Activated naive CD8-positive, alpha-beta T cell treated with anti-CD3 and anti-CD28 coated beads for 36 hours (primary cell): ENCODE data around the gene MYH10. TPM values are rescaled to one million over a fixed set of nuclear protein-coding genes. Genes with fewer than 3 reads are reported as not detected.

Experiments
- DNase-seq: peaks from one replicate; pipeline ENCODE4 v3.0.0; 2021
- H3K27ac Mint-ChIP-seq: one replicate; pipeline ENCODE4 v1.8.0; 2022; ENCODE audit warnings: mild to moderate bottlenecking, moderate library complexity, mixed read lengths
- H3K27me3 Mint-ChIP-seq: one replicate; pipeline ENCODE4 v1.8.0; 2022; ENCODE audit warnings: mild to moderate bottlenecking, mixed read lengths
- H3K36me3 Mint-ChIP-seq: one replicate; pipeline ENCODE4 v1.8.0; 2021; ENCODE audit warnings: mild to moderate bottlenecking, mixed read lengths
- H3K4me1 Mint-ChIP-seq: one replicate; pipeline ENCODE4 v1.8.0; 2021; ENCODE audit warnings: mixed read lengths
- H3K4me3 Mint-ChIP-seq: one replicate; pipeline ENCODE4 v1.8.0; 2022; ENCODE audit warnings: mild to moderate bottlenecking, moderate library complexity, mixed read lengths
- H3K9me3 Mint-ChIP-seq: one replicate; pipeline ENCODE4 v1.8.0; 2022; ENCODE audit warnings: mixed read lengths
- total RNA-seq, 2 experiments: library from RNA; stranded (reverse); gene quantifications; one replicate each; pipeline ENCODE4 v1.2.3, GENCODE V29; 2021

Gene MYH10
- total RNA-seq, 2 experiments from 2014 or later, result 20.1 to 22.3 TPM

DNA sequence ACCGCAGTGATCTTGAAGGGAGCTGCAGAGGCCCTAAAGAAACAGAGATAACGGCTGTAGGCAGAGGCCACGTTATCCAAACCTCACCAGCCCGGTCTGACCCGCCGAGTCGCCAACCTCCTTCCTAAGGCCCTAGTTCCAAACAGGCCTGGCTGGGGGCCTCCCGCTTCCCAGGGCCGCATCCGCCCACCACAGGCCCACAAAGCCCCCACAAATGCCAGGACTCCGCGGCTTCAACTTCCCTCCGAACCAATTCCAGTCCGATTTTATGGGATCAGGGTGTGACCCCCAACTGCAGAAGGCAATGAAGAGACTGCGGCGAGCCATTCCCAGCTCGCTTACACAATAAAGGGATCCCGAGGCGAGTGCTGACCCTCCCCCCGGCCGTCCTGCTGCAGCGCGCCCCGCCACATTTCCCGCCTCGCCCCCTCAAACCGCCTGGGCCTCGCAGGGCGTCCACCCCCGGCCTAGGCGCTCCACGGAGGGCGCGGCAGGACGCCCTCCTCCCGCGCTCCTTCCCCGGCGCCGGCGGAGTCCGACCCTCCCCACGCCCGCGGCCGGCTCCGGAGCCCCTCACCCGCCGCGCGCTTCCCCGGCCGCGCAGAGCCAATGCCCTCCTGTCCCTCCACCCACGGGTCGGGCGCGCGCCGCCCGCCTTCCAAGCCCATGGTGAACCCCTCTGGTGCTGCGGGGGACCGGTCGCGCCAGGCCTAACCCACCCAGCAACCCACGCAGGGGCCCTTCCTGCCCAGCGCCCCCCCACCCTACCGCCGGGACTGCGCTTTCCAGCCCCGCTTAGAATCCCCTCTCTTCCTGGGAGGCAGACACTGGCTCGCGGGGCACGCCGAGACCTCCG is 926 bp downstream of the MYH10 start:
- Mint-ChIP-seq H3K9me3 (no peaks in the 10 kb centered on the region), H3K4me1 (peaks cover 9% of the 10 kb centered on the region), H3K36me3 (no peaks in the 10 kb centered on the region), H3K4me3 (peak overlapping the region; percentile 95), H3K27ac (no peak overlapping the region), H3K27me3 (peaks cover 67% of the 10 kb centered on the region)
- DNase-seq, result peak; percentile 38

DNA sequence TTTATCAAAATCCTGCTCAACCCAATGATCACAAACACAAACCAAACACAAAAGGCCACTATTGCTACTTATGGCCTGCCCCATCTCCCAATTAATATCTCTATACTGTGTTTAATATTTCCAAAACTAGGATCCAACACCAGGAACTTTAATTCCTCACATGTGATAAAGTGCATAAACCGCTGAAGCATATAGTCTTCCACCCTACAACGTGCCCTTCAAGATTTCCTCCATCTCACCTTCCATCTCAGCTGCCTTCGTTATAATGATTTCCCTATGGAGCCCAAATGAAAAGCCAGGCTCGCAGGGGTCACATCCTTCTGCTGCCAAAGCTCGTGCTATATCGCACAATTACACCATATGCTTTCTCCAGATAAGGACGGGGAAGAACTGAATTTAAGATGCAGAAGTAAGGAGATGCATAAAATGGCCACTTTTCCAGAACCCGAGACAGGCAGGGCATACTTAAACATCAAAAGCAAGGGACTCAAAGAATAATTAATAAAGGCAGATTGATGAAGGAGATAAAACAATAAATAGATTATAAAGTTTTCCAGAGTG is 1.8 kb downstream of the MYH10 start:
- peaks cover 9% of the 10 kb centered on the region for H3K4me1 Mint-ChIP-seq
- peaks cover 65% of the 10 kb centered on the region for H3K27me3 Mint-ChIP-seq
- H3K4me3 Mint-ChIP-seq, result peak overlapping the region; percentile 20
- no peaks in the 10 kb centered on the region for H3K9me3 Mint-ChIP-seq
- H3K36me3 Mint-ChIP-seq, result no peaks in the 10 kb centered on the region
- no peak for DNase-seq
- H3K27ac Mint-ChIP-seq, result no peak overlapping the region

DNA sequence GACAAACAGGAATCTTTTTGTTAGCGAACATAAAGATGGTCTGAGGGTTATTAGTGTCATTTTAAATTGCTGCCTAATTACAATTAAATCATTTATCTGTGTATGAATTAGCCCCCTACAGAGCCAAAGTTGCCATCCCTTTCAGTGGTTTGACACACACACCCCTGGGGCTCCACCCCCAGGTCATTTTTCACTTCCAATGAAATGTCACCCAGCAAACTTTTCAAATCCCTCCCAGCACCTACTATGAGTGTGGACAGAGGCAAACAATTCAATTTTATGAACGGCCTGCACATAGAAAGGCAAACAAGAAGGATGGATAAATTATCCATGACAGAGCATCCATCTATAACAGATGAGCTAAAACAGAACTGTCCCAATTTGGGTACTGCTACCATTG is 2.4 kb downstream of the MYH10 start:
- no peak overlapping the region for H3K4me3 Mint-ChIP-seq
- H3K36me3 Mint-ChIP-seq, result no peaks in the 10 kb centered on the region
- H3K4me1 Mint-ChIP-seq, result peaks cover 9% of the 10 kb centered on the region
- H3K27ac Mint-ChIP-seq, result no peak overlapping the region
- no peaks in the 10 kb centered on the region for H3K9me3 Mint-ChIP-seq
- no peak for DNase-seq
- peaks cover 61% of the 10 kb centered on the region for H3K27me3 Mint-ChIP-seq

DNA sequence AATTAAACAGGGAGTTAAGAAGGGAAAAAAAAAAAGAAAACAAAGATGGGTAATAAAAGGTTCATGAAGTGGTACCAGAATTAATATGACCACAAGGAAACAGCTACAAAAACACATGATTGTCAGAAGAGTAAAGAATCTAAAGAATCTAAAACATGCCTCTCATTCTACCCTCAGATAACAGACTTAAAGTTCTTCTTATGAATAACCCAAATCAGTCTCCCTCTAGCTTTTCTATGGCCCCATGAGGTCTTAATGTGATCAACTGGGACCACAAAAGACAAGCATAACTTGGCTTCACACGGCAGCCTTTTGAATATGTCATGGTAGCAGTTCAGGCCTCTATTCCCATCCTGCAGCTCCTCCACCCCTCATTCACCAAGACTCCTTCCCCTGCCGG is 6.9 kb downstream of the MYH10 start:
- DNase-seq, result no peak
- H3K27ac Mint-ChIP-seq, result no peak overlapping the region
- H3K36me3 Mint-ChIP-seq, result peaks cover 6% of the 10 kb centered on the region
- H3K9me3 Mint-ChIP-seq, result no peaks in the 10 kb centered on the region
- H3K4me1 Mint-ChIP-seq, result peaks cover 23% of the 10 kb centered on the region
- no peak overlapping the region for H3K4me3 Mint-ChIP-seq
- peaks cover 36% of the 10 kb centered on the region for H3K27me3 Mint-ChIP-seq

DNA sequence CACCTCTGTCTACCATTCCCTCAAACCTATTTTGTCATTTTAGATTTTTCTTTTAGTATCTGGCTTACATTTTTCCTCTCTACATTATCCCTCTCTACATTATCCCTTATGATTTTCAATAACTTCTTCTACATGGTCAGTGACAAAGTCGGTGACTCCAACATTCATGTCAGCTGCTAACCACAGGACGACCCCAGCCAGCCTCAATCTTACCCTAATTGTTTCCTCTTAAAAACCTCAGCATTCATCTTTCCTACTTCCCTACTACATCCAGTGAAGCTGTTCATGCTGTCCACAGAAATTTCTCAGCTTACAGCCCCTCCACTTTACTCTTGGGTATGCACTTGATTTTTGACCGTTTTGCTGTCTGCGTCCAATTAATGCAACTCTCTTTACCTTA is 8.3 kb downstream of the MYH10 start:
- Mint-ChIP-seq H3K9me3 (no peaks in the 10 kb centered on the region), H3K36me3 (peaks cover 6% of the 10 kb centered on the region), H3K4me1 (peaks cover 19% of the 10 kb centered on the region), H3K27ac (no peak overlapping the region), H3K4me3 (no peak overlapping the region), H3K27me3 (peaks cover 23% of the 10 kb centered on the region)
- DNase-seq, result no peak

DNA sequence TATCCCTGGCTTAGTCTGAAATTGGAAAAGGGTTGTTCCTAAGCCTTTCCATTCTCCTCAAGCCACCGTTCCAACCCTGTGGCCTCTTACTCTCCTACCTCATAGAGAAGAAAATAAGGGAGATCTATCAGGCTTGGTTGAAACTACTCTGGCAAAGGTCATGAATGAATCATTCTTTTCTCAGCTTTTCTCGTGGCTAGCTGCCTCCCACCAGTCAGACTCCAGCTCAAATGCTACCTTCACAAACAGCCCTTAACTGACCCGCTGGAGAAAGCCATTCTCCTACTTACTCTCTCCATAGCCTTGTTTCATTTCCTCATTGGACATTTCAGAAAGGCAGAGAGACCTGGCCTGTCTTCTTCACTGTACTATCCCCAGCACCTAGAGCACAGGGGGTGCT is 8.9 kb downstream of the MYH10 start:
- Mint-ChIP-seq H3K36me3 (peaks cover 6% of the 10 kb centered on the region), H3K27me3 (peaks cover 22% of the 10 kb centered on the region), H3K4me1 (peaks cover 19% of the 10 kb centered on the region), H3K4me3 (no peak overlapping the region), H3K9me3 (no peaks in the 10 kb centered on the region), H3K27ac (no peak overlapping the region)
- peak; percentile 14 for DNase-seq

DNA sequence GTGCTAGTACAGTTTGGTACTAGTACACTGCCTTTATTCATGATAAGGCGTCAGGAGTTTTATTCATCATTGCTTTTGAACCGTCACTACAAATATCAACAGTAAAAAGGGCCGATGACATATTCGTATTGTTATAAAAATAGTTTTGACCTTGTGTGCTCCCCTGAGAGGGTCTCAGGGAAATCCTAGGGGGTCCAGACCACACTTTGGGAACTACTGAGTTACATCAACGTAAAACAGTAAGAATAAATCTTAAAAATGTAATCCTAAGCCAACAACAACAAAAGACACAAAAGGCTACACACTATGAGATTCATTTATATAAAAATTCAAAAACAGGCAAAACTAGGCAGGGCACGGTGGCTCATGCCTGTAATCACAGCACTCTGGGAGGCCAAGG is 11.2 kb downstream of the MYH10 start:
- Mint-ChIP-seq H3K4me3 (no peak overlapping the region), H3K4me1 (peaks cover 19% of the 10 kb centered on the region), H3K27me3 (peaks cover 18% of the 10 kb centered on the region), H3K36me3 (peaks cover 6% of the 10 kb centered on the region), H3K27ac (no peak overlapping the region), H3K9me3 (no peaks in the 10 kb centered on the region)
- DNase-seq, result no peak

DNA sequence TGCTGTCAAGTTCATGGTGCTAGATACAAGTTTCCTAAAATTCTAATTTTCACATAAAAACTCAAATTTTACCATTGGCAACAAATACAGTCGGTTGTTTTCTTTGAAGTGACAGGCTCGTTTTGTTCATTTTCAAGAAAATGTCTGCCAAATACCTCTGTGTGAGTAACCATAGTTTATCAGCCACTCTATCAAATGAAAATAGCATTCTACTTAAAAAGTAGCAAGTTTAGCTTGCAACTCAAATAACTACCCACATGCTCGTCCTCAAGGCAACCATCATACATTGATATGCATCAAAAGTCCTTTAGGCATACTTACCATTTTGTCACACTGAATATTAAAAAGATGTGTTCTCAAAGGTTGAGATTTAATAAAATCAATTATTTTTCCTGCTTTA is 11.7 kb downstream of the MYH10 start:
- Mint-ChIP-seq H3K4me1 (peaks cover 19% of the 10 kb centered on the region), H3K27ac (no peak overlapping the region), H3K9me3 (no peaks in the 10 kb centered on the region), H3K27me3 (peaks cover 15% of the 10 kb centered on the region), H3K36me3 (peaks cover 6% of the 10 kb centered on the region), H3K4me3 (no peak overlapping the region)
- DNase-seq, result no peak

DNA sequence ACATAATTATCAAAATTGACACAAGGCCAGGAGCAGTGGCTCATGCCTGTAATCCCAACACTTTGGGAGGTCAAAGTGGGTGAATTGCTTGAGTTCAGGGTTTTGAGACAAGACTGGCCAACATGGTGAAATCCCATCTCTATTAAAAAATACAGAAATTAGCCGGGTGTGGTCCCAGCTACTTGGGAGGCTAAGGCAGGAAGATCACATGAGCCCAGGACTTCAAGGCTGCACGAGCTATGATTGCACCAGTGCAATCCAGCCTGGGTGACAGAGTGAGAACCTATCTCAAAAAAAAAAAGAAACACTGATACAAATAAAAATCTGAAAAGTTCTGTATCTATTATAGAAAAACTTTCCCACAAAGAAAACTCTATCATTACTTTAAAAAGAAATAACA is 15.5 kb downstream of the MYH10 start:
- DNase-seq, result no peak
- Mint-ChIP-seq H3K36me3 (peaks cover 2% of the 10 kb centered on the region), H3K9me3 (peaks cover 3% of the 10 kb centered on the region), H3K4me3 (no peak overlapping the region), H3K4me1 (no peaks in the 10 kb centered on the region), H3K27me3 (peaks cover 12% of the 10 kb centered on the region), H3K27ac (no peak overlapping the region)

DNA sequence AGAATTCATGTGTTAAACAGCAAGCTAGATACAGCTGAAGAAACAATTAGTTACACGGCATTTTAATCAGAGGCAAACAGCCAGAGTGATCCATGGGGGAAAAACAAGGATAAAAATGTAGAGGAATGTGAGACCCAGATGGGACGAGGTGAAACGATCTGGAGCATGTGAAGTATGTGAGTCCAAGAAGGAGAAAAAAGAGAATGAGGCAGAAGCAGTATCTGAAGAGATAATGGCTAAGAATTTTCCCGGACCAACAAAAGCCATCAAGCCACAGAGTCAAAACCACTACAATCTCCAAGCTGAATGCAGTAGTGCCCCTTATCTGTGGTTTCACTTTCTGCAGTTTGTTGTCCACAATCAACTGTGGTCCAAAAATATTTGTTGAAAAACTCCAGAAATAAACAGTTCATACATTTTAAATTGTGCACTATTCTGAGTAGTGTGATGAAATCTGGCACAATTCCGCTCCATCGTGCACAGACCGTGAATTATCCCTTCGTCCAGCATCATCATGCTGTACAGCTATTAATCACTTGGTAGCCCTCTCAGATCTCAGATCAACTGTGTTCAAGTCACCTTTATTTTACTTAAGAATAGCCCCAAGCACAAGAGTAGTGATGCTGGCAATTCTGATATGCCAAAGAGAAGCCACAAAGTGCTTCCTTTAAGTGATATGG is 18.8 kb downstream of the MYH10 start:
- H3K4me3 Mint-ChIP-seq, result no peak overlapping the region
- H3K27ac Mint-ChIP-seq, result no peak overlapping the region
- no peaks in the 10 kb centered on the region for H3K4me1 Mint-ChIP-seq
- peaks cover 3% of the 10 kb centered on the region for H3K9me3 Mint-ChIP-seq
- H3K27me3 Mint-ChIP-seq, result peaks cover 9% of the 10 kb centered on the region
- H3K36me3 Mint-ChIP-seq, result peaks cover 2% of the 10 kb centered on the region
- no peak for DNase-seq

DNA sequence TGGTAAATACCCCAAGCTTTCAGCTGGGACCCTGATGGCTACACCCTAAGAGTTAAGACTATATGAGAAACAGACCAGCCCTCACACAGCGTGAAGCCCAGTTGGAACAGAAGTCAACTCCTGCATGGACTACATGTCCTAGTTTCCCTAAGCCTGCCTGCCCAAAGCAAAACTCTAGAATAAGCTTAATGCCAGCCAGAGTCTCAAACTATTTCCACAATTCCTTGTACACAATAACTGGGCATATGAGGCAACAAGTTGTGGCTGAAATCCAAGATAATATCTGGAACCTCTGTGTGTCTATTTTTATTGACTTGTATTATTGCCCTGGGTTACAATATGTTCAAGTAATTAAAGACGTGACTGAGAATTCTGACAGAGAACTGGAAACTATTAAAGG is 19.4 kb downstream of the MYH10 start:
- peaks cover 9% of the 10 kb centered on the region for H3K27me3 Mint-ChIP-seq
- peaks cover 2% of the 10 kb centered on the region for H3K36me3 Mint-ChIP-seq
- H3K4me3 Mint-ChIP-seq, result no peak overlapping the region
- DNase-seq, result no peak
- H3K9me3 Mint-ChIP-seq, result peaks cover 3% of the 10 kb centered on the region
- H3K4me1 Mint-ChIP-seq, result no peaks in the 10 kb centered on the region
- no peak overlapping the region for H3K27ac Mint-ChIP-seq

DNA sequence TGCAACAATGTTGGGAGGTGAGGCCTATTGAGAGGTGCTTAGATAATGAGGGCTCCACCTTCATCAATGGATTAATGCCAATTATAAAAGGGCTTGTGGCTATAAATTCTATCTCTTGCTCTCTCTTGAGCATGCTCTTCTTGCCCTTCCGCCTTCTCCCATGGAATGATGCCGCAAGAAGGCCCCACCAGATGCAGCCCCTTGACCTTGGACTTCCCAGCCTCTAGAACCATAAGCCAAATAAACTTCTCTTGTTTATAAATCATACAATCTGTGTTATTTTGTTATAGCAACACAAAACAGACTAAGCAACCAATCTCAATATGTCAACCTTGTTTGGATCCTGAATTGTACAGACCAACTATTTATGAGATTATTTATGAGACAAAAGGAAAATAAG is 20.0 kb downstream of the MYH10 start:
- Mint-ChIP-seq H3K27me3 (peaks cover 5% of the 10 kb centered on the region), H3K27ac (no peak overlapping the region), H3K4me1 (no peaks in the 10 kb centered on the region), H3K4me3 (no peak overlapping the region), H3K36me3 (peaks cover 2% of the 10 kb centered on the region), H3K9me3 (peaks cover 3% of the 10 kb centered on the region)
- DNase-seq, result no peak

DNA sequence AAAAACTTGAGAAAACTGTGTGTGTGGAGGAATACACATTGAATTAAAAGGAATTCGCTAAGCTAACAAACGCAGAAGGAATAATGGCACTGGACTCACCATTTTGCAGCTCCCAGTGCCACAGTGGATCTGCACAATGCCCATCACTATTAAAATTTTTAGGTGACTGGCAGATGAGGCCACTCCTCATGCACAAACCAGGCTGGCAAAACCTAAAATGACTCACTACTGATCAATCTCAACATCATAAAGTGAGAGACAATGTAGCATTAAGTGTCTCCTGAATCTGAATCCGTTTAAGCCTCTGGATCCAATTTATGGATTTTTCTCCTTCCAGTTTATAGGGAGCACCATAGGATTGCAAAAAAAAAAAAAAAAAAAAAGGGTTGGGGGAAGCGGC is 20.6 kb downstream of the MYH10 start:
- H3K36me3 Mint-ChIP-seq, result peaks cover 2% of the 10 kb centered on the region
- H3K4me1 Mint-ChIP-seq, result no peaks in the 10 kb centered on the region
- DNase-seq, result no peak
- no peak overlapping the region for H3K4me3 Mint-ChIP-seq
- H3K9me3 Mint-ChIP-seq, result peaks cover 3% of the 10 kb centered on the region
- H3K27ac Mint-ChIP-seq, result no peak overlapping the region
- peaks cover 5% of the 10 kb centered on the region for H3K27me3 Mint-ChIP-seq

DNA sequence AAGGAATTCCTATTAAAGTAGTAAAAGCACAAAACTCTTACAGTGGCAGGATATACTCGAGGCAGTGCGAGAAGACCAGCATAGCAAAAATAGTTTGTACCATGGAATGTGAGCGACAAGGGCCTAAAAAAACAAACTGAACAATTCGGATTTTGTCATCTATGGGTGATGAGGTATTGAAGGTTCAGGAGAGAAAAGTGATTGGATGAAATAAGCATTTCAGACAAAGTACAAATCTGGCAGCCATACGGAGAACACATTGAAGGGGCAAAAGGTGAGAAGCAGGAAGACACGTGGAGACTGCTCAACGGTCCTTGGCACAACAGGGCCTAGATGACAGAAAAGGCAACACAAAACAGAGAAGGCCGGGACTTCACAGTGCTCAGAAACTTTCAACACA is 22.5 kb downstream of the MYH10 start:
- no peak for DNase-seq
- Mint-ChIP-seq H3K27ac (no peak overlapping the region), H3K4me1 (no peaks in the 10 kb centered on the region), H3K27me3 (peaks cover 5% of the 10 kb centered on the region), H3K4me3 (no peak overlapping the region), H3K9me3 (peaks cover 3% of the 10 kb centered on the region), H3K36me3 (peaks cover 2% of the 10 kb centered on the region)

DNA sequence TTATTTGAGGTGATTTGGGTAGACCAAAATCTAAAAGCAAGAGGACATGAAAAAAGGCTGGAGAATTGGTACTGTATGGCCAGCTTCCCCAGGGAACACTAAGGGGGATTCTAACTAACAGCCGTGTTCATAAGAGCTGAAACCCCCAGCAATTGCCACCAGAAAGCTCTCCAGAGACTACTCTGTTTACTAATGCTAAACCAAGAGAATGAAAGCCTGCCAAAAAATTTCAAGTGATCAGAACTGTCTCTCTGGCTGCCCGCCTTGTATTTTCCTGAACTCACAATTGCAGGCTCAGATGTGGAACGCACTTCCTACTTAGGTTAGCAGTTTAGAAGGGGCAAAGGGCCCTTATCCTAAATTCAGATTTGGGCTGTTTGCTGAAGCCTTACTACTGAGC is 24.1 kb downstream of the MYH10 start:
- peaks cover 5% of the 10 kb centered on the region for H3K27me3 Mint-ChIP-seq
- H3K9me3 Mint-ChIP-seq, result peaks cover 3% of the 10 kb centered on the region
- no peak overlapping the region for H3K4me3 Mint-ChIP-seq
- no peak for DNase-seq
- peaks cover 2% of the 10 kb centered on the region for H3K36me3 Mint-ChIP-seq
- H3K27ac Mint-ChIP-seq, result no peak overlapping the region
- H3K4me1 Mint-ChIP-seq, result no peaks in the 10 kb centered on the region
